Measurements from ENCODE around the gene FBXO42. TPM values are rescaled to one million over a fixed set of nuclear protein-coding genes. Genes with fewer than 3 reads are reported as not detected.

Gene FBXO42
- polyA plus RNA-seq, 1 experiment = 15.1 TPM

DNA sequence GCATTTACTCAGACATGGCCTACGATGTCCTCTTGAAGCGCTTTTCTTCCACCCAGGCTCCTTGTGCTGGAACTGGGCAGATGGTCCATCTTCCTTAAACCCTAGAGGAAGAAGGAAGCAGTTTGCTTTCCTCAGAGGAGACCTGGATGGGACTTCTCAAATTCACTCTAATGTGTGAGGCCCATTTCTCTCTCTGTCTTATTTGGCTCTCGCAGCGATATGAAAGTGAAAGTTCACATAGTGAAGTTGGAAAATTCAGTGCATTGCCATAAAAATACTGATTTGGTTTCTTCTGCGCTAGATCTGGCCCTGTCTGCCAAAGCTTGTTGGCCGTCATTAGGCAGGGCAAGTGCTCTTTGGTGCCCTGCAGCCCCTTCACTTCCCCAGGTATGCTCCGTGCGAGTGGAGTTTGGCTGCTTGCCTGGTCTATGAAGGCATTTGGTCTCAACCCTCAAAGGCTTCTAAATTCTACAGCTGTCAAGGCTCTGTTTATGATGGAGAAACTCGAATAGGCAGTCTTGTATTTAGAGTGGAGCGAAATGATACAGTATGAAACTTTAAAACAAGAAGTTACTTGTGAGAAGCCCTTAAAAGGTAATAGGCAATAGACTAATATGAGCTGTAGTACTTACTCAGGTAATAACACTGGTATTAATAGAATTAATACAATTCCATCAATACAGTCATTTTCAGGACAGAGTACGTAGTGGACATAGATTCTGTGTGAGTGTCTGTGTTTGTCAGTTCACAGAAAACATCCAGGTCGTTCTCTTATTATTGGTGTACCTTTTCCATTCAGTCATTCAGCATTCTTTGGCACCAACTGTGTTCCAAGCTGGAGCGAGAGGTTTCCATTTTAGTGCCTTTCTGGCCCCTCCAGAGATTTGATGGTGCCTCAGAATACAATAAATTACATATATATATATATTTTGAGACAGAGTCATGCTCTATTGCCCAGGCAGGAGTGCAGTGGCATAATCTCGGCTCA, 35.2 kb upstream of the FBXO42 start:
- Histone ChIP-seq H3K27ac (ENCODE audit: low read depth, low read length) (peak overlapping the region; percentile 80), H3K4me3 (ENCODE audit: low read depth, low read length) (peak overlapping the region; percentile 52), H3K27me3 (ENCODE audit: control insufficient read depth, insufficient read depth, low read length) (no peaks in the 10 kb centered on the region), H3K9me3 (ENCODE audit: control insufficient read depth, insufficient read depth, low read length) (no peaks in the 10 kb centered on the region)
- TF ChIP-seq CTCF (IDR thresholded peaks at IDR 0.05; ENCODE audit: low read depth, low read length) = no peak
- CTCF ChIA-PET = interaction anchor here (0.7 to 1.2 kb wide), 2 partner anchors 10 to 52 kb away, joined by 3 to 11 read pairs; no protein-coding TSS in a partner anchor
- DNase-seq (ENCODE audit: low read depth, low spot score) = no peak
- POLR2A ChIA-PET = interaction anchor here (1.1 to 1.2 kb wide), 2 partner anchors 16 to 17 kb away, joined by 3 to 6 read pairs; no protein-coding TSS in a partner anchor

DNA sequence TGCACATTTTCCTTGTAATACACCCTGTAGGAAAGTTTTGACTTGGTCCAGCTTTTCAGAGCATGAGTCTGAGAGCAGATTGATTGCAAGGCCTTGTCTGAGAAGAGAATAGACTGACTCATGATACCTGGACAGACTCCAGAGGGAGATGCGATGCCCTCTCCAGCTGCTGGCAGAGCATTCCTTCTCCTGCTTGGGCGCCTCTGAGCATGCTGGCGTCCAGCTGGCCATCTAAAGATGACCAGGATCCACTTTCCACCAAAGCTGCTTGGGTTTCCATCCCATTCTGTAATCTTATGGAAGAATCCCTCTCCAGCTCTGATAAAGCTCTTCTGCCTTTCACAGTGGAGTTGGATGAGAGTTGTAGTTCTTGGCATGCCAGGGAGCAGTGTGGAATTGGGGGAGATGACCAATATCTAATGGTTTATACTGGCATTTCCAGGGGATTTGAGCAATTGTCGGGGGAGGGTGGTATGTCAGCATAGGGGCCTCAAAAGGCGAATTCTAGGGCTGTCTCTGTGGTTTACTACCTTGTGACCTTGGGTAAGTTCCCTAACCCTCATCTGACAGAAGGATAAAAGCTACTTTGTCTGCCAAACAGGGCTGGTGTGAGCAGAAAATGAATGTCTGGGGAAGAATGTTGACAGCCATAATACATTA, 34.3 kb upstream of the FBXO42 start:
- TF ChIP-seq CTCF (IDR thresholded peaks at IDR 0.05; ENCODE audit: low read depth, low read length) = no peak
- H3K27ac ChIP-seq (ENCODE audit: low read depth, low read length) = peak overlapping the region; percentile 80
- peak overlapping the region; percentile 52 for H3K4me3 ChIP-seq (ENCODE audit: low read depth, low read length)
- DNase-seq (ENCODE audit: low read depth, low spot score) = peak; percentile 44
- no peaks in the 10 kb centered on the region for H3K9me3 ChIP-seq (ENCODE audit: control insufficient read depth, insufficient read depth, low read length)
- CTCF ChIA-PET = interaction anchor here (0.7 kb wide), 1 partner anchor 9 kb away, joined by 11 read pairs; no protein-coding TSS in a partner anchor
- POLR2A ChIA-PET = interaction anchor here (0.5 to 1.2 kb wide), 6 partner anchors 10 to 25 kb away, joined by 3 to 11 read pairs (median 6); partner anchors contain the start of gene SZRD1
- H3K27me3 ChIP-seq (ENCODE audit: control insufficient read depth, insufficient read depth, low read length) = no peaks in the 10 kb centered on the region

GRCh38 chr1:16385659-16386453, 33.6 kb upstream of the FBXO42 start:
- H3K27ac ChIP-seq (ENCODE audit: low read depth, low read length) = peak overlapping the region; percentile 80
- no peaks in the 10 kb centered on the region for H3K27me3 ChIP-seq (ENCODE audit: control insufficient read depth, insufficient read depth, low read length)
- H3K9me3 ChIP-seq (ENCODE audit: control insufficient read depth, insufficient read depth, low read length) = no peaks in the 10 kb centered on the region
- TF ChIP-seq CTCF (IDR thresholded peaks at IDR 0.05; ENCODE audit: low read depth, low read length) = no peak
- H3K4me3 ChIP-seq (ENCODE audit: low read depth, low read length) = no peak overlapping the region
- ChIA-PET POLR2A (interaction anchor here (0.8 to 1.2 kb wide), 5 partner anchors 10 to 19 kb away, joined by 3 to 10 read pairs (median 6); partner anchors contain the start of gene SZRD1), CTCF (interaction anchor here (0.7 to 1.0 kb wide), 2 partner anchors 23 to 54 kb away, joined by 3 read pairs; no protein-coding TSS in a partner anchor)
- no peak for DNase-seq (ENCODE audit: low read depth, low spot score)

DNA sequence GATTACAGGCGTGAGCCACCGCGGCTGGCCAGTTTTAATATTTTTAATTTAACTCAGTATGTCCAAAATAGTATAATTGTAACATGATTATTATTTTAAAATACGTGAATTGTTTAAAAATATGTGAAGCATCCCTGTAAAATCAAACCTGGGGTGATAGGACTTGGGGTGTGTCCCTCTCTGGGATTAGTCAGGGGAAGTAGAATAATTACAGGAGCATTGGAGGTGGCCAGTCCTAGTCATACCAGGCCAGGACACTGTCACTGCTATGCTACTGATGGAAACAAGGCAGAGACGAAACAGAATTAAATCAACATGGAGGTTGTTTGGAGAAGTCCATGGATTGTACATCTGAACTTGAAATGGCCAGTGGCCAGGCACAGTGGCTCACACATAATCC, 31.6 kb upstream of the FBXO42 start:
- no peak for DNase-seq (ENCODE audit: low read depth, low spot score)
- no peak overlapping the region for H3K27ac ChIP-seq (ENCODE audit: low read depth, low read length)
- POLR2A ChIA-PET = no interaction called here

More for the DNA sequence above, 31.6 kb upstream of the FBXO42 start:
- H3K27me3 ChIP-seq (ENCODE audit: control insufficient read depth, insufficient read depth, low read length) = no peaks in the 10 kb centered on the region
- CTCF ChIA-PET = no interaction called here
- TF ChIP-seq CTCF (IDR thresholded peaks at IDR 0.05; ENCODE audit: low read depth, low read length) = no peak
- no peaks in the 10 kb centered on the region for H3K9me3 ChIP-seq (ENCODE audit: control insufficient read depth, insufficient read depth, low read length)
- H3K4me3 ChIP-seq (ENCODE audit: low read depth, low read length) = no peak overlapping the region

Data from AG04450 (cell line).